ENCODE measurements around the gene CCDC197.

Gene CCDC197

GRCh38 chr14:94026173-94026888 is 29.2 kb downstream of the CCDC197 start, which contains the start of gene OTUB2:
Gene OTUB2 (plus strand): TSS chr14:94026340. CDS start chr14:94026538, 198 bp downstream.
- DNase-seq (ENCODE audit: low read depth): peak; percentile 93

GRCh38 chr14:94026889-94027469 is 29.9 kb downstream of the CCDC197 start:
- no peak for DNase-seq (ENCODE audit: low read depth)

GRCh38 chr14:94027566-94028449 is 30.7 kb downstream of the CCDC197 start:
- no peak for DNase-seq (ENCODE audit: low read depth)

GRCh38 chr14:94028450-94028826 is 31.3 kb downstream of the CCDC197 start:
- DNase-seq (ENCODE audit: low read depth): peak; percentile 17

- DNase-seq (ENCODE audit: low read depth): no peak
Observed at GRCh38 chr14:94029265-94029664, 32.2 kb downstream of the CCDC197 start.

- DNase-seq (ENCODE audit: low read depth): no peak
Observed at GRCh38 chr14:94029671-94030203, 32.6 kb downstream of the CCDC197 start.

GRCh38 chr14:94030571-94030970 is 33.5 kb downstream of the CCDC197 start:
- no peak for DNase-seq (ENCODE audit: low read depth)

- DNase-seq (ENCODE audit: low read depth): no peak
Observed at GRCh38 chr14:94031161-94031882, 34.2 kb downstream of the CCDC197 start.

- DNase-seq (ENCODE audit: low read depth): no peak
Observed at GRCh38 chr14:94031883-94032279, 34.8 kb downstream of the CCDC197 start.

GRCh38 chr14:94034886-94035285 is 37.8 kb downstream of the CCDC197 start:
- DNase-seq (ENCODE audit: low read depth): no peak

- DNase-seq (ENCODE audit: low read depth): peak; percentile 71
Observed at GRCh38 chr14:94036313-94037167, 39.4 kb downstream of the CCDC197 start.

- no peak for DNase-seq (ENCODE audit: low read depth)
Observed at GRCh38 chr14:94037954-94038353, 40.9 kb downstream of the CCDC197 start.

GRCh38 chr14:94038510-94038909 is 41.4 kb downstream of the CCDC197 start:
- DNase-seq (ENCODE audit: low read depth): no peak

GRCh38 chr14:94038921-94039629 is 42.0 kb downstream of the CCDC197 start:
- DNase-seq (ENCODE audit: low read depth): no peak

- no peak for DNase-seq (ENCODE audit: low read depth)
Observed at GRCh38 chr14:94040247-94040646, 43.1 kb downstream of the CCDC197 start.

- DNase-seq (ENCODE audit: low read depth): no peak
Observed at GRCh38 chr14:94040796-94041195, 43.7 kb downstream of the CCDC197 start.

GRCh38 chr14:94041551-94042346 is 44.6 kb downstream of the CCDC197 start:
- no peak for DNase-seq (ENCODE audit: low read depth)

- no peak for DNase-seq (ENCODE audit: low read depth)
Observed at GRCh38 chr14:94042433-94043091, 45.5 kb downstream of the CCDC197 start.

Data from activated T-cell treated with anti-CD3 and anti-CD28 coated beads for 48 hours (primary cell).